B cell (primary cell): ENCODE measurements around the gene CTNNA1. TPM values are rescaled to one million over a fixed set of nuclear protein-coding genes. Genes with fewer than 3 reads are reported as not detected.

Experiments
- ATAC-seq: fragments of 200-7000 bp; cut with Tn5 transposase; one replicate; pipeline ENCODE4 v1.10.0; 2021; ENCODE audit warnings: low read depth, mild to moderate bottlenecking, moderate number of reproducible peaks, moderate library complexity
- CTCF ChIA-PET: fragments of 350-600 bp; sonication (Branson Sonifier 250); formaldehyde crosslinking; loops from one replicate; lab custom pipeline; 2021; ENCODE audit warnings: antibody characterized with exemption, inconsistent platforms; lab: Charles Lee
- POLR2A ChIA-PET: fragments of 350-600 bp; sonication (Branson Sonifier 250); formaldehyde crosslinking; loops from one replicate; lab custom pipeline; 2021; ENCODE audit warnings: antibody characterized with exemption; lab: Charles Lee
- DNase-seq: peaks from one replicate; pipeline ENCODE4 v3.0.0; 2013
- H2AFZ ChIP-seq: 2 replicates; pipeline ENCODE4 v1.6.1; 2012; ENCODE audit warnings: mild to moderate bottlenecking, low read depth, low read length; ENCODE audit not compliant: insufficient read depth, poor library complexity, severe bottlenecking
- H3K27ac ChIP-seq, 2 donors: 1 replicate in 1 of 2; 2 replicates in 1 of 2; pipeline ENCODE4 v1.5.1; 2012 to 2013; ENCODE audit warnings: low read length in 2 of 2, mild to moderate bottlenecking in 2 of 2, moderate library complexity in 1 of 2
- H3K27me3 ChIP-seq, 4 experiments: fragments of 200-600 bp in 1 of 4; sonication (generic) in 1 of 4; replicated peaks in 1 of 4; 1 replicate in 2 of 4; 2 replicates in 2 of 4; pipeline versions ENCODE4 v1.6.1 to v1.7.0; 2013 to 2016; ENCODE audit warnings: low read length in 3 of 4, mild to moderate bottlenecking in 2 of 4, mixed read lengths in 1 of 4, moderate library complexity in 1 of 4; ENCODE audit not compliant: insufficient read depth in 4 of 4, control insufficient read depth in 3 of 4; ENCODE audit errors: control extremely low read depth in 1 of 4
- H3K36me3 ChIP-seq, 2 experiments: replicated peaks in 1 of 2; 1 replicate in 1 of 2; 2 replicates in 1 of 2; pipeline versions ENCODE4 v1.6.1 to v1.7.1; 2013; ENCODE audit warnings: low read length in 1 of 2; ENCODE audit not compliant: insufficient read depth in 2 of 2, control insufficient read depth in 1 of 2; ENCODE audit errors: control extremely low read depth in 1 of 2, extremely low read depth in 1 of 2
- H3K4me1 ChIP-seq, 2 donors: fragments of 200-600 bp in 1 of 2; sonication (generic) in 1 of 2; 1 replicate in 1 of 2; 2 replicates in 1 of 2; pipeline versions ENCODE4 v1.5.1 to v1.6.1; 2013 to 2017; ENCODE audit warnings: low read length in 2 of 2; ENCODE audit not compliant: control insufficient read depth in 2 of 2, insufficient read depth in 2 of 2
- H3K4me2 ChIP-seq: replicated peaks from 2 replicates; pipeline ENCODE3; 2012; ENCODE audit warnings: mild to moderate bottlenecking, low read depth, low read length; ENCODE audit not compliant: poor library complexity, severe bottlenecking
- H3K4me3 ChIP-seq, 5 experiments: fragments of 200-600 bp in 1 of 5; sonication (generic) in 1 of 5; 1 replicate in 3 of 5; 2 replicates in 2 of 5; pipeline versions ENCODE4 v1.5.1 to v1.7.0; 2011 to 2016; ENCODE audit warnings: low read length in 4 of 5, mild to moderate bottlenecking in 4 of 5, low read depth in 2 of 5, control low read depth in 1 of 5, moderate library complexity in 1 of 5; ENCODE audit not compliant: insufficient read depth in 1 of 5; ENCODE audit errors: control extremely low read depth in 1 of 5, extremely low read depth in 1 of 5
- H3K79me2 ChIP-seq: fragments of 200-600 bp; sonication (generic); one replicate; pipeline ENCODE4 v1.6.0; 2016; ENCODE audit warnings: low read length; ENCODE audit not compliant: control insufficient read depth, insufficient read depth
- H3K9ac ChIP-seq: fragments of 200-600 bp; sonication (generic); 2 replicates; pipeline ENCODE4 v1.6.1; 2017; ENCODE audit warnings: mild to moderate bottlenecking, low read length, moderate library complexity
- H3K9me3 ChIP-seq, 3 donors: one replicate each; pipeline versions ENCODE4 v1.6.1 to v1.7.1; 2013; ENCODE audit warnings: low read length in 2 of 3; ENCODE audit not compliant: control insufficient read depth in 2 of 3, insufficient read depth in 1 of 3; ENCODE audit errors: control extremely low read depth in 1 of 3
- H4K20me1 ChIP-seq: 2 replicates; pipeline ENCODE4 v1.6.0; 2012; ENCODE audit warnings: mild to moderate bottlenecking, low read length; ENCODE audit not compliant: insufficient read depth, control insufficient read depth, poor library complexity, severe bottlenecking
- H3K27ac Mint-ChIP-seq: one replicate; pipeline ENCODE4 v1.8.0; 2021; ENCODE audit warnings: mixed read lengths
- H3K27me3 Mint-ChIP-seq: one replicate; pipeline ENCODE4 v1.8.0; 2021; ENCODE audit warnings: mixed read lengths
- H3K4me1 Mint-ChIP-seq: one replicate; pipeline ENCODE4 v1.8.0; 2021; ENCODE audit warnings: mixed read lengths
- H3K4me3 Mint-ChIP-seq: one replicate; pipeline ENCODE4 v1.8.0; 2021; ENCODE audit warnings: mixed read lengths
- H3K9me3 Mint-ChIP-seq: one replicate; pipeline ENCODE4 v1.8.0; 2022; ENCODE audit warnings: mixed read lengths; ENCODE audit not compliant: insufficient read depth
- CTCF ChIP-seq: fragments of 200-600 bp; IDR thresholded peaks from one replicate; pipeline ENCODE4 v1.8.0; 2022; ENCODE audit warnings: antibody characterized with exemption, mild to moderate bottlenecking
- EZH2 ChIP-seq: IDR thresholded peaks from 2 replicates; pipeline ENCODE4 v1.6.1; 2012; ENCODE audit warnings: borderline replicate concordance, low read depth, mild to moderate bottlenecking, moderate library complexity, low read length; ENCODE audit not compliant: insufficient read depth, poor library complexity, severe bottlenecking
- WGBS: methylation state at CpG from one replicate; pipeline ENCODE4 v1.1.5; 2013; ENCODE audit warnings: missing lambda C conversion rate; ENCODE audit not compliant: insufficient coverage; 5-methylcytosine and 5-hydroxymethylcytosine counted together
- intact Hi-C: fragments of 100-400 bp; cut with micrococcal nuclease; formaldehyde crosslinking; loops from one replicate; pipeline ENCODE4 v1.10.0; 2022
- polyA plus RNA-seq: library from polyadenylated mRNA; depleted of rRNA; stranded (reverse); fragments of >200 nt; gene quantifications from 2 replicates; pipeline ENCODE4 v1.2.3, GENCODE V29; 2012
- total RNA-seq, 2 donors: library from RNA; stranded (reverse); fragments of 120-200 nt in 1 of 2; gene quantifications; 1 replicate in 1 of 2; 2 replicates in 1 of 2; pipeline versions ENCODE4 v1.2.3 to v1.2.4, GENCODE V29; 2013 to 2022

CTNNA1 gene
- total and polyA plus RNA-seq, 2 donors (not counting 1 experiment from before 2014, with no cell fraction given), result 22.7 to 96.0 TPM

- no peak overlapping the region for H3K4me3 ChIP-seq
- H3K27me3 Mint-ChIP-seq, result no peaks in the 10 kb centered on the region
- no peak overlapping the region for H3K4me3 Mint-ChIP-seq
- no peaks in the 10 kb centered on the region for H3K9me3 ChIP-seq
- no peak for DNase-seq
- H4K20me1 ChIP-seq, result no peaks in the 10 kb centered on the region
- no peaks in the 10 kb centered on the region for H3K79me2 ChIP-seq
- no peak overlapping the region for H3K27ac Mint-ChIP-seq
- no peaks in the 10 kb centered on the region for H3K36me3 ChIP-seq
- no peak overlapping the region for H2AFZ ChIP-seq
- ChIA-PET CTCF (interaction anchor here (1.0 kb wide), 1 partner anchor 22 kb away, joined by 5 read pairs; no protein-coding TSS in a partner anchor), POLR2A (no interaction called here)
- no peak for ATAC-seq
- TF ChIP-seq CTCF, result no peak
- TF ChIP-seq EZH2, result no peak
- no peak overlapping the region for H3K9ac ChIP-seq
- H3K4me1 ChIP-seq, result no peaks in the 10 kb centered on the region
- H3K27ac ChIP-seq, result no peak overlapping the region
- intact Hi-C loops, result no loop called here
- WGBS, result no CpG with 5 or more reads among the region's 1 CpG
- no peaks in the 10 kb centered on the region for H3K9me3 Mint-ChIP-seq
- no peaks in the 10 kb centered on the region for H3K27me3 ChIP-seq
- no peaks in the 10 kb centered on the region for H3K4me1 Mint-ChIP-seq
- no peak overlapping the region for H3K4me2 ChIP-seq
These were observed 225.4 kb downstream of the CTNNA1 start for GRCh38 chr5:138978581-138978980.

GRCh38 chr5:138979684-138980280 lies 226.6 kb downstream of the CTNNA1 start:
- Mint-ChIP-seq H3K27me3 (no peaks in the 10 kb centered on the region), H3K4me1 (no peaks in the 10 kb centered on the region), H3K4me3 (no peak overlapping the region), H3K27ac (no peak overlapping the region), H3K9me3 (no peaks in the 10 kb centered on the region)
- no peaks in the 10 kb centered on the region for H3K27me3 ChIP-seq
- H3K9ac ChIP-seq, result no peak overlapping the region
- no peaks in the 10 kb centered on the region for H3K79me2 ChIP-seq
- H3K36me3 ChIP-seq, result no peaks in the 10 kb centered on the region
- TF ChIP-seq EZH2, result no peak
- WGBS, result 78% methylated on average over 3 of the region's 5 CpGs
- ATAC-seq (no peak), DNase-seq (no peak)
- H3K9me3 ChIP-seq, result no peaks in the 10 kb centered on the region
- CTCF ChIA-PET, result no interaction called here
- H3K27ac ChIP-seq, result no peak overlapping the region
- H3K4me2 ChIP-seq, result no peak overlapping the region
- intact Hi-C loops, result no loop called here
- no peaks in the 10 kb centered on the region for H4K20me1 ChIP-seq
- H3K4me3 ChIP-seq, result no peak overlapping the region
- H2AFZ ChIP-seq, result no peak overlapping the region
- POLR2A ChIA-PET, result no interaction called here
- no peaks in the 10 kb centered on the region for H3K4me1 ChIP-seq
